Endothelial cell of coronary artery (primary cell): ENCODE results near the gene ADGRF4. TPM values are rescaled to one million over a fixed set of nuclear protein-coding genes. Genes with fewer than 3 reads are reported as not detected.

Experiments
- total RNA-seq: library from RNA; depleted of rRNA; stranded (reverse); fragments of >200 nt; gene quantifications from 2 replicates; pipeline ENCODE4 v1.2.3, GENCODE V29; 2014

Gene ADGRF4
- total RNA-seq: 0.09 TPM in 1 of 2 replicates, not detected in the other

GRCh38 chr6:47698342-47698787, at the start of gene ADGRF4:
TSS of gene ADGRF4 (plus strand) at chr6:47698580. CDS start at chr6:47707246, 8,666 bp downstream.

Other genes starting within 250 kb of the ADGRF4 start
- 28.2 and 32.2 TPM in 2 replicates for gene CD2AP, start 220.8 kb upstream of the ADGRF4 start, total RNA-seq
- under 0.01 TPM in 1 of 2 replicates, not detected in the other for gene OPN5, start 83.5 kb downstream of the ADGRF4 start, total RNA-seq